Measurements from ENCODE around the gene CBY1. TPM values are rescaled to one million over a fixed set of nuclear protein-coding genes. Genes with fewer than 3 reads are reported as not detected.

Gene CBY1
- total and polyA plus RNA-seq, 10 of the 15 experiments (the other 5 are each of a cell fraction or from before 2014, with no cell fraction given): 7.3 to 18.6 (median 11.9) TPM

DNA sequence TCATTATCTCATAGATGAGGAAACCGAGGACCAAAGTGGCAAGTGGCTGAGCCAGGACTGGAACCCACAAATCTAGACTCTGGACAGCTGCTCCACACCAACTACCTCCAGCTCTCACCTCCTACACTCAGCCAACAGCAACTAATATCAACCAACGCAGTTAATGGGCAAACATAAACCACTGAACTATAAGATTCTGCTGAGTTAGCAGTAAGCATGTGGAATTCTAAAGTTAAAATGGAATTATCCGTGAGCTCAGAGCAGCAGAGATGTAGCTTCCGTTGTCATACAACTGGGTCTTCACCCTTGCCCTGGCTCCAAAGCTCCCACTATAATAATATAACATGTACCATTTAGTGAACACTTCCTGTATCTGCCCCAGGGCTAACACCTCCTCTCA lies 27.3 kb upstream of the CBY1 start (continued):
- TF ChIP-seq NRF1 (conservative IDR thresholded peaks at IDR 0.05; ENCODE audit: low read depth, low read length) (no peak), SUPT20H (IDR thresholded peaks at IDR 0.05; ENCODE audit: borderline replicate concordance, control insufficient read depth, low read depth, low read length) (no peak)
- TF ChIP-seq, protein P1, sequence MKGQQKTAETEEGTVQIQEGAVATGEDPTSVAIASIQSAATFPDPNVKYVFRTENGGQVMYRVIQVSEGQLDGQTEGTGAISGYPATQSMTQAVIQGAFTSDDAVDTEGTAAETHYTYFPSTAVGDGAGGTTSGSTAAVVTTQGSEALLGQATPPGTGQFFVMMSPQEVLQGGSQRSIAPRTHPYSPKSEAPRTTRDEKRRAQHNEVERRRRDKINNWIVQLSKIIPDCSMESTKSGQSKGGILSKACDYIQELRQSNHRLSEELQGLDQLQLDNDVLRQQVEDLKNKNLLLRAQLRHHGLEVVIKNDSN (IDR thresholded peaks at IDR 0.05; ENCODE audit: borderline replicate concordance, extremely low read length, insufficient read depth, low read depth, low read length): no peak

DNA sequence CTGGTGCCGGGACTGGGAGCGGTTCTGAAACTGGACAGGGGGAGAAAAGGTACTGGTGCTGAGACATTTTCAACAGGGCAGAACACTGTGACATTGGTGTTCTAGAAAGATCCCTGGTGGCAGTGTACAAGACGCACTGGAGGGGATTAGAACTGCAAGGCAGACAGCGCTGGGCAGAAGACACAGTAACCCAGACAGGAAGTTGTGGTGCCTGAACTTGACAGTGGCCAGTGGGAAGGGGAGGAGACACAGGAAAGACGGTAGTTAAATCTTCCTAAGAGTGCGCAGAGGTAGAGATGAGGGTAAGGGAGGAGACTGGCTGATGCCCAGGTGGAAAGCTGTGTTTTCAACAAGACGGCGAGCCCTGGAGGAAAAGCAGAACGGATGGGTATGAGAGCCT lies 24.7 kb upstream of the CBY1 start:
- SMC1A ChIA-PET (ENCODE audit: uncharacterized antibody, unreplicated experiment): no interaction called here
- H3K27me3 ChIP-seq (replicated peaks in 1 of 2; ENCODE audit: control insufficient read depth in 2 of 2, insufficient read depth in 2 of 2, low read length in 1 of 2): peaks cover 0 to 3% of the 10 kb centered on the region in 2 experiments; a peak in 2 of 4 replicates
- no TSS peak for BruUV-seq (replicated peaks)
- H3K79me2 ChIP-seq (ENCODE audit: control insufficient read depth, insufficient read depth, low read length): no peaks in the 10 kb centered on the region
- H3K4me3 ChIP-seq: no peak overlapping the region
- H3K27ac ChIP-seq (ENCODE audit: control insufficient read depth, insufficient read depth): no peak overlapping the region
- no peaks in the 10 kb centered on the region for H3K9me3 ChIP-seq (replicated peaks; ENCODE audit: control insufficient read depth, insufficient read depth, low read length)
- H2AFZ ChIP-seq (ENCODE audit: control insufficient read depth, low read depth, low read length): no peak overlapping the region
- no peak for ATAC-seq
- WGBS (ENCODE audit: insufficient coverage, insufficient replicate concordance, low lambda C conversion rate, missing lambda C conversion rate): 63% methylated on average over 9 of the region's 9 CpGs
- no peak for TF ChIP-seq NR2F1 (conservative IDR thresholded peaks at IDR 0.05)
- no peak for TF ChIP-seq ZNF274 (IDR thresholded peaks at IDR 0.05; ENCODE audit: insufficient read depth, insufficient read length)
- TF ChIP-seq TCF12 (IDR thresholded peaks at IDR 0.05; ENCODE audit: low read depth, low read length): no peak
- POLR2A ChIA-PET: no interaction called here
- in situ Hi-C loops (cut with MboI): no loop called here
- intact Hi-C loops (cut with micrococcal nuclease; ENCODE audit: unreplicated experiment): no loop called here
- FAIRE-seq: no peak
- H3K9ac ChIP-seq (ENCODE audit: control insufficient read depth, insufficient read depth, low read length): no peak overlapping the region
- H4K20me1 ChIP-seq (ENCODE audit: control insufficient read depth, insufficient read depth): no peaks in the 10 kb centered on the region
- H3K4me2 ChIP-seq (ENCODE audit: control insufficient read depth, insufficient read depth): no peak overlapping the region
- DNase-seq (ENCODE audit: low read depth, low spot score): no peak
- RAD21 ChIA-PET (ENCODE audit: unreplicated experiment): no interaction called here
- H3K36me3 ChIP-seq (ENCODE audit: control insufficient read depth in 2 of 2, insufficient read depth in 2 of 2, low read length in 1 of 2): no peaks in the 10 kb centered on the region
- H3K4me1 ChIP-seq (ENCODE audit: control insufficient read depth, insufficient read depth, low read length): no peaks in the 10 kb centered on the region
- CTCF ChIA-PET: no interaction called here
